22Rv1 (cell line): ENCODE data around the gene RNF133.

ENCODE experiments used
- CTCF ChIP-seq: fragments of 450-650 bp; IDR thresholded peaks from 2 replicates; pipeline ENCODE4 v1.5.1; 2017; ENCODE audit warnings: mild to moderate bottlenecking
- ZFX ChIP-seq: fragments of 450-650 bp; IDR thresholded peaks from 2 replicates; pipeline ENCODE4 v1.6.1; 2017; ENCODE audit warnings: antibody characterized with exemption, borderline replicate concordance

- TF ChIP-seq CTCF (no peak), ZFX (no peak)
Observed at GRCh38 chr7:122695816-122696215, 3.1 kb downstream of the RNF133 start.
